HG03432 (cell line): ENCODE measurements around the gene NDC1.
"Not testable (repeated sequence)": the region's sequence is repeated elsewhere in the genome, so short reads cannot be mapped to it uniquely, and the experiment has no call there.

ENCODE experiments used
- ATAC-seq: cut with Tn5 transposase; IDR thresholded peaks from one replicate; pipeline ENCODE4 v1.9.1; 2021; ENCODE audit warnings: mild to moderate bottlenecking, moderate library complexity; ENCODE audit not compliant: unreplicated experiment

NDC1 gene

GRCh38 chr1:53837924-53838653, at the start of gene NDC1:
NDC1 (minus strand) TSS chr1:53838296; CDS start chr1:53838261, 35 bp downstream.
- ATAC-seq, result peak; percentile 84

DNA sequence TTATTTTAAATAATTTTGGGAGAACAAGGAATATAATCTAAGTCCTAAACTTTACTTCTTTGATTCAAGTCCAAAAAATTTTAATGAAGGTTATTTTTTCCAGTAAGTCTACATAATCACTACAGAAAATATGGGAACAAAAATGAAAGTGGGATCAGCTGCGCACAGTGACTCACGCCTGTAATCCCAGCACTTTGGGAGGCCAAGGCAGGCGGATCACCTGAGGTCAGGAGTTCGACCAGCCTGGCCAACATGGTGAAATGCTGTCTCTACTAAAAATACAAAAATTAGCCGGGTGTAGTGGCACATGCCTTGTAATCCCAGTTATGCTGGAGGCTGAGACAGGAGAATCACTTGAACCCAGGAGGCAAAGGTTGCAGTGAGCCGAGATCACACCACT, 45.5 kb upstream of the NDC1 start:
- ATAC-seq, result not testable (repeated sequence)

GRCh38 chr1:53881853-53882252, 43.8 kb upstream of the NDC1 start:
- ATAC-seq, result not testable (repeated sequence)

GRCh38 chr1:53878492-53879105, 40.5 kb upstream of the NDC1 start:
- no peak for ATAC-seq

- not testable (repeated sequence) for ATAC-seq
Measured at GRCh38 chr1:53875150-53875549, 37.1 kb upstream of the NDC1 start.

DNA sequence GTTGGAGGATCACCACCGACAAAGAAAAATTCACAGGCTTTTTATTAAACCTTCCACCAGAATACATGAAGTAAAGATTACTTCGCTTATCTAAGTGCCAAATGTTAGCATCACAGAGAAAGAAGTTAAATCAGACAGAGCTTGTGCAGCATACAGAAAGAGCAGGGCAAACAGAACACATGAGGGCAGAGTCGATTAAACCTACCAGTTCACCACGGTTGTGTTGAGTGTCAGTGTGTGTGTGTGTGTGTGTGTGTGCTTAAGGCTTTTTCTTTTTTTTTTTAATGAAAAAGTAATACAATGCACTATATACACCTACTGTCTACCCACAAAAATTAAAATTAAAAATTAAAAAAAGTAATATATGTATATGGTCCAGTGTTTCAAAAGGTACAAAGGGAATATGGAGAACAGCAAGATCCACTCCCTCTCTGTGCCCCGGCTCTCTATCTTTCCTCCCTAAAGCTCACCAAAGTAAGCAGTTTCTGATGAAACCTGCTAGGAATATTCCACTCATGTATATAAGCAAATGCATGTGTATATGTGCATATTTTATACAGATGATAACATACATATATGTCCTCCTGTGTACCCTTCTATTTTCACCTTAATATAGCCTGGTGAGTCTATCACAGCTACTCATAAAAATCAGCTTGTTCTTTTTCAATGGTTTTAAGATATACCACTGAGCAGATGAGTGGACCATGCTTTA, 33.8 kb upstream of the NDC1 start:
- no peak for ATAC-seq

DNA sequence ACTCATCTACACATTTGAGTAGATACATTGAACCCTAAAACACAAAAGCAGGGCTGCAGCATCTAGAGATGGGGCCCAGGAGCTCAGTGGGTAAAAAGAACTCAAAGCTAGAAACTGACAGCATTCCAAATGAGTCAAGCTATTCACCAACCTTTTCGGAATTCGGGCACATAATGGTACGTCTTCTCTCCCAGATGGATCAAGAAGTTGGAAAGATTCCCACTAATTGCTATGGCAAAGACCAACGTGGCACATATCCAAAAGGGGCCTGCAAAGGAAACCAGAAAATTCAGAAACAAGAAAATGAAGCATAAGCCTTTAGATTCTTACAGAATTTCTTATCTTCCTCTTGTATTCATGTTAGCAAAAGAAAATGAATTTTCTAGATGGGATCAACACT, 33.1 kb upstream of the NDC1 start:
- ATAC-seq, result no peak

GRCh38 chr1:53869454-53870117, 31.5 kb upstream of the NDC1 start:
- ATAC-seq, result no peak

- ATAC-seq, result no peak
Measured at GRCh38 chr1:53868565-53868964, 30.5 kb upstream of the NDC1 start.

DNA sequence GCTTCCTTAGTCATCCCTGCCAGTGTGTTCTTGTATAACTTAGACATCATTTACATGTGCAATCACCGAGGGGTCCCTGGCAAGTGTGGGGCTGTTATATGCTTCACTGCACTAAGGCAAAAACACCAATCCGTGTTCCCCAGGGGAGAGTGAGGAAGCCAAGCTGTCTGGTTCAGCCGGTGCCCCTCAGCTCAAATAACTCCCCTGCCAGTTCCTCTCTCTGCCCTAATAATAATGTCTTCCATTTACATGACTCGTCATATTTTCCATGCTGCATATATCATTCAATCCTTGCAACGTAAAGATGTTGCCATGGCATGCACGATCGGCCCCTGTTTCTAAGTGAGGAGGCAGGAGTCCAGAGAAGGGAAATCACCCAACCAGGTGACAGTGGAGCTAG, 24.4 kb upstream of the NDC1 start:
- no peak for ATAC-seq

DNA sequence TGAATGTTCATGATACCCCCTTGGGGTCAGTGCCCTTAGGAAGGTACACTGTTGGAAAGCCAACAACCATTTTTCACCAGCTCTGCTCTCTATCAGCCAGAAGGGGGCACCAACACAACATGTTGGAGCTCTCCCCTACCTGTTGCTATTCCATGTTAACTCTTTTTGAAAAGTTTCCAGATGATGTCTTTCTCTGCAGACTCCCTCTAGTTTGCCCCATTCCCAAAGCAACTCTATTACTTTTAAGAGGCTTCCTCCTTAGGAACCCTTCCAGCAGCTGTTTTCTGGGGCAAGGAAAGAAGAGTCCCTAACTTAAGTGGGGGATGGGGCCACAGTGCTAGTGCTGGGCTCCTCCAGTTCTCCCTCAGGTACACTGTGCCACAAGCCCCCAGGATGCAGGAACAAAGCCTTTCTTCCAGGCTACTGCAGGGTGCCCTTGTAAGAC, 22.9 kb upstream of the NDC1 start:
- no peak for ATAC-seq

DNA sequence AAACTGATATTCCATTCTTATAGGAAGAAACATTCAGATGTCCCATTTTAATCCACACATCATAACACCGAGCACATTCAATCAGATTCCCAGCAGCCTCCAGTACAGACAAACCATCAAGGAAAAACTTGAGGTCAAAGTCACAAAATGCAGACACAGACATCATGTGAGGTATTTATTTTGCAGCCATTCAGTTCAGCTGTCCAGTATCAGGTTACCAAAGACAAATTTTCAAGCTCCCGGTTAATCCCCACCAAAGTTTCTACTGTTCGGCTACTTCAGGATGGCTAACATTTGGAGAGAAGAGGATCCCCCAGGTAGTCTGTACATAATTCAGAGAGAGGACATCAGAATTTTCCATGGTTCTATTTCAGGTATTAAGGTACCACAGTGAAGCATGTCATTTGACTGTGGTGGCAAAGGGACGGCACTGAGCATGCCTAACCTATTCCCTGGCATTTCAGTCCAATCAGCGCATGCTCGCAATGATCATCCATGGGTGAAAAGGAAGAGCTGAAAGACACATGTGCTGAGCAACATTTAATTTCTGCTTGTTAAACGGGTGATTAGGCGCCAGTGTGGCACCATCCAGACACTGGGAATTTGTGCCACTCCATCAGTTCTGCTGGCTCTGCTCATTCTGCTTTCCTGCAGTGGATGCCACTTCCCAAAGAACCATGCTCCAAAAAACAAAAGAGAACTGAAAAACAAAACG, 13.6 kb upstream of the NDC1 start:
- ATAC-seq, result no peak

DNA sequence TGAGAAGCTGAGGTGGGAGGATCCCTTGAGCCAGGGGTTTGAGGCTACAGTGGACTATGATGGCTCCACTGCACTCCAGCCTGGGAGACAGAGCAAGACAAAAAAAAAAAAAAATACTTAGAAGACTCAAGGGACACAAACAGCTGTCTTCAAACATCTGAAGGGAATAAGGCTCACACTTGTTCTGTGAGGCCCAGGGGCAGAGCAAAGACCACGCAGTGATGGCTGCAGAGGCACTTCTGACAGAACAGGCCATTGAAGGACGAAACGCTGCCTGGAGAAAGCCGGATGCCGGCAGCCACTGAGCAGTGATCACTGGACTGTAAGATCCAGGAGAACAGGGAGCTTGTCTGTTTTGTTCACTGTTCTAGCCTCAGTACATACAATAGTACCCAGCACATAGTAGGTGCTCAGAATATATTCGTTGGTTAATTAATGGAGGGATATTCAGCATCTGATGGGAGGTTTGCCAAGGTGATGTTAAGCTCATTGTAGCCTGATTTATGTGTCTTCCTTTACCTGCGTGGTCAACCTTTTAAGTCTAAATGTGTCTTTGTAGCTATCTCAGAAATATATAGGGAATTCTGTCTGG, 12.1 kb upstream of the NDC1 start:
- no peak for ATAC-seq

DNA sequence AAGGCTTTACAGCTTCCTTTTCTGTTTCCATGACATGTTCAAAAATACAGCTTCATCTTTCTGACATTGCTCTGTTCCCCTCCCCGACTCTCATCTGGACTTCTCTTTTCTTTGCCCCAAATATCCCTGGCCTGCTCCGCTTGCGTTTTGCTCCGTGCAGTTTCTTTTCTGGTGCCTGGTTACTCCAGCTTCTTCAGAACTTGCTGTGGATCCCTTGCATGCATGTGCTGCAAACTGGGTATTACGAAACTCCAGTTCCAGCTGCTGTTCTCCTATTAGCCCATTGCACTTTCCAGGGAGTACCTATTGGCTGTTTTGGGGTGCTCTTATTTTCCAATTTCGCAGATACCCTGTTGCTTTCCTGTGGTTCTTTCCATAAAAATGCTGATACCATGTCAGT, 9.9 kb upstream of the NDC1 start:
- no peak for ATAC-seq

GRCh38 chr1:53842347-53842746, 4.3 kb upstream of the NDC1 start:
- no peak for ATAC-seq

GRCh38 chr1:53838654-53838974, 518 bp upstream of the NDC1 start:
- ATAC-seq, result no peak

GRCh38 chr1:53837646-53837923, 511 bp downstream of the NDC1 start:
- ATAC-seq, result no peak

DNA sequence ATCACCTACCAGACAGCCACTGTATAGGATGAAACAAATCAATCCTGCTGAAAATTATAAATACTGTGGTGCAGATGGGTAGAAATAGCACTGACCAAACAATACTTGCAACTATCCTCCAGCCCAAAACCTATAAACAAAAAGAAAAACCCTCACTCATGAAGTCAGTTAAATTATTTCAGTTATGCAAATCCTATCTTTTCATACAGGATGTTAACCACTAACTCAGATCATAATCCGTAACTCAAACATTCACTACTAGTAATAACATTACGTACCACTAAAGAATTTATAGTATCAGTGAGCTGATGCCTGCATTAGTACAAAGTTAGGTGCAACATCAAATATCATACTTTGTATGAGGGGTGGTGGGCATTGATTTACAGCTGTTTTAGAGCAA, 2.6 kb downstream of the NDC1 start:
- no peak for ATAC-seq

GRCh38 chr1:53834776-53835175, 3.3 kb downstream of the NDC1 start:
- no peak for ATAC-seq

DNA sequence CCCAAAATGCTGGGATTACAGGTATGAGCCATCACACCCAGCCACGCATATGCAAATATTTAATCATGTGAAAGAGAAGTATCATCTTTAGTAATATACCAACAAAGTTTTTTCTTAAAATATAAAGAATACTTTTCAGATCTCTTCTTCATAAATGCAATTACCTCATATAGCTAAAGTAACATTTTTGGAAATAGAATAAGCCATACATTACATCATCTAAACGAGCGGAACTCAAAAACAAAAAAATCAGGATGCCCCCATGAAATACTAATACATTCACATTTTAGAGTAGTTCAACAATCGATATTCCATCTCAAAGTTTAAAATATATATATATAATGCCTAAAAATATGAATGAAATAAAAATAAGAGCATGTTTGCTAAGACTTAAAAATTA, 4.7 kb downstream of the NDC1 start:
- ATAC-seq, result no peak

DNA sequence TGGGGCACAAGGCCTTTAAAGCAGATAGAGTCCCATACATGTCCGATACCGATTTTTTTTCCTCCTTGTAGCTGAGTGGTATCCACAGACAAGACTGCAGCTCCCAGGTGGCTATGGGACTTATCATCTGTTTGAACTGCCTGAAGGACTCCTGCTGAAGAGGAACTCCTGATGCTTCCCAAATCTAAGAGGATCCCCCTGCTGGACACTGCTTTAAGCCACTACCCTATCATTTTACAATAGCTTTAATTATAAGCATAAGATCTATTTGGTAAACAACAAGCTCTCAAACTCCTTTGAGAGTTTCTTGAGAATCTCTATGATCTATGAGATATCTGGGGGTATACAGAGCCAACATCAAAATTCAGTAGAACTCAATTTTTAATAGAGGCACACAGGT, 11.7 kb downstream of the NDC1 start:
- no peak for ATAC-seq
